Measurements from ENCODE around the gene UBL3. TPM values are rescaled to one million over a fixed set of nuclear protein-coding genes. Genes with fewer than 3 reads are reported as not detected.

UBL3 gene
- total and polyA plus RNA-seq, 2 of the 8 experiments (the other 6 are each of a cell fraction or from before 2014, with no cell fraction given) = 5.3 to 16.1 TPM

- H3K14ac ChIP-seq (ENCODE audit: insufficient read length) = no peak overlapping the region
- no peak for FAIRE-seq
- no peak overlapping the region for H2BK20ac ChIP-seq (ENCODE audit: low read length)
- no peak overlapping the region for H2BK12ac ChIP-seq (ENCODE audit: low read depth, low read length)
- peaks cover 0 to 70% of the 10 kb centered on the region in 2 experiments; a peak in 2 of 4 replicates for H3K79me2 ChIP-seq (ENCODE audit: control insufficient read depth in 1 of 2, insufficient read depth in 2 of 2, low read length in 2 of 2)
- H3K56ac ChIP-seq (replicated peaks; ENCODE audit: insufficient read length, low read depth, low read length) = no peak overlapping the region
- H2AK5ac ChIP-seq (ENCODE audit: low read depth, low read length) = no peak overlapping the region
- no peaks in the 10 kb centered on the region for H4K20me1 ChIP-seq (replicated peaks in 1 of 2; ENCODE audit: control insufficient read depth in 1 of 2, insufficient read depth in 2 of 2, low read length in 2 of 2)
- H4K91ac ChIP-seq (replicated peaks; ENCODE audit: insufficient read length, low read length) = no peak overlapping the region
- H3K4ac ChIP-seq (replicated peaks; ENCODE audit: insufficient read length, low read depth, low read length) = no peak overlapping the region
- ChIA-PET POLR2A (ENCODE audit: partially characterized antibody) (no interaction called here), CTCF (ENCODE audit: partially characterized antibody) (no interaction called here)
- no peak for TF ChIP-seq POLR2A (IDR thresholded peaks at IDR 0.05; ENCODE audit: control extremely low read depth in 1 of 2, low read depth in 2 of 2, low read length in 2 of 2)
- TF ChIP-seq HDAC2 (IDR thresholded peaks at IDR 0.05; ENCODE audit: borderline replicate concordance in 1 of 2, low read depth in 2 of 2, low read length in 2 of 2) = no peak
- no peak for TF ChIP-seq BRCA1 (IDR thresholded peaks at IDR 0.05; ENCODE audit: low read depth, low read length)
- no peak for DNase-seq (ENCODE audit: low read depth in 1 of 2, low spot score in 2 of 2)
- H4K8ac ChIP-seq (ENCODE audit: extremely low read depth, insufficient read depth, low read length) = no peak overlapping the region
- no peaks in the 10 kb centered on the region for H3K9me3 ChIP-seq (ENCODE audit: insufficient read depth in 2 of 2, low read depth in 1 of 2, low read length in 1 of 2)
- no peak overlapping the region for H3K23ac ChIP-seq (ENCODE audit: insufficient read length)
- no peaks in the 10 kb centered on the region for H3K27me3 ChIP-seq (replicated peaks in 1 of 4; ENCODE audit: control insufficient read depth in 3 of 4, extremely low read depth in 1 of 4, insufficient read depth in 3 of 4, low read length in 3 of 4)
- no peaks in the 10 kb centered on the region for H3K23me2 ChIP-seq (ENCODE audit: low read depth, low read length)
- H2BK5ac ChIP-seq (ENCODE audit: low read depth, low read length) = no peak overlapping the region
- no peaks in the 10 kb centered on the region for H3K36me3 ChIP-seq (ENCODE audit: control insufficient read depth in 2 of 4, insufficient read depth in 4 of 4, low read length in 3 of 4)
- no peaks in the 10 kb centered on the region for H3K4me1 ChIP-seq (replicated peaks in 1 of 4; ENCODE audit: control insufficient read depth in 3 of 4, insufficient read depth in 4 of 4, low read length in 3 of 4)
- H3K9ac ChIP-seq (replicated peaks in 1 of 4; ENCODE audit: extremely low read depth in 1 of 4, low read depth in 3 of 4, low read length in 3 of 4) = no peak overlapping the region
- H3K18ac ChIP-seq (ENCODE audit: extremely low read depth, low read length) = no peak overlapping the region
- no peak overlapping the region for H2BK120ac ChIP-seq (replicated peaks; ENCODE audit: low read depth, low read length)
- H3K27ac ChIP-seq (ENCODE audit: low read depth, low read length) = no peak overlapping the region
- H4K5ac ChIP-seq (ENCODE audit: insufficient read length, low read depth, low read length) = no peak overlapping the region
- H3K79me1 ChIP-seq (ENCODE audit: low read depth, low read length) = no peaks in the 10 kb centered on the region
- no peak overlapping the region for H2AFZ ChIP-seq (ENCODE audit: low read length)
- H3K4me2 ChIP-seq (ENCODE audit: insufficient read depth in 1 of 2, low read depth in 2 of 2, low read length in 2 of 2) = no peak overlapping the region
- H3K4me3 ChIP-seq (ENCODE audit: extremely low read depth in 1 of 4, insufficient read depth in 2 of 4, low read depth in 3 of 4, low read length in 4 of 4) = no peak overlapping the region
- no peak overlapping the region for H2BK15ac ChIP-seq (ENCODE audit: low read length)
Observed at GRCh38 chr13:29815336-29815735, 35.1 kb downstream of the UBL3 start.
